Posterior vena cava (tissue), 2 donors: ENCODE results near the gene ELAVL2. TPM values are rescaled to one million over a fixed set of nuclear protein-coding genes. Genes with fewer than 3 reads are reported as not detected.
"Not testable (repeated sequence)": the region's sequence is repeated elsewhere in the genome, so short reads cannot be mapped to it uniquely, and the experiment has no call there.

Source experiments
- DNase-seq: peaks from one replicate; pipeline ENCODE4 v3.0.0-alpha.2; 2020; ENCODE audit warnings: low spot score
- intact Hi-C, 2 donors: fragments of 100-400 bp; cut with DNase I; formaldehyde crosslinking; loops; one replicate each; pipeline versions ENCODE4 v1.14.1 to v1.14.2; 2022 to 2023
- total RNA-seq, 2 donors: library from RNA; stranded (reverse); fragmentation: NEBNext Ultra II Directional; extraction: Animal tissue kit (Norgen Biotek cat#: 25700); gene quantifications; one replicate each; pipeline ENCODE4 v1.2.1, GENCODE V29; 2021
- donor health status: DM: yes; HTN: yes; CAD: no.
- donor health status: DM: yes; HTN: yes; CAD: no.

The ELAVL2 gene
- total RNA-seq, 2 donors from 2014 or later: 0.05 TPM; not detected in 1

GRCh38 chr9:23736293-23736692 is 89.7 kb downstream of the ELAVL2 start:
- intact Hi-C loops: no loop called here
- DNase-seq: no peak

GRCh38 chr9:23733495-23734078 is 92.5 kb downstream of the ELAVL2 start:
- intact Hi-C loops: no loop called here
- DNase-seq: no peak

- intact Hi-C loops: no loop called here
- DNase-seq: no peak
These were observed 94.7 kb downstream of the ELAVL2 start for GRCh38 chr9:23731353-23731752.

GRCh38 chr9:23730364-23730763 is 95.7 kb downstream of the ELAVL2 start:
- intact Hi-C loops: no loop called here
- no peak for DNase-seq

GRCh38 chr9:23728736-23729135 is 97.3 kb downstream of the ELAVL2 start:
- intact Hi-C loops: loop anchor here in 1 of 2 donors (5.0 kb wide), 1 partner anchor 66 kb away; no protein-coding TSS in a partner anchor
- DNase-seq: no peak

GRCh38 chr9:23725279-23725946 is 100.6 kb downstream of the ELAVL2 start:
- intact Hi-C loops: loop anchor here in 1 of 2 donors (5.0 kb wide), 1 partner anchor 63 kb away; no protein-coding TSS in a partner anchor
- DNase-seq: no peak

GRCh38 chr9:23723672-23724071 is 102.4 kb downstream of the ELAVL2 start:
- no peak for DNase-seq

GRCh38 chr9:23723048-23723447 is 103.0 kb downstream of the ELAVL2 start:
- DNase-seq, intact Hi-C loops: not testable (repeated sequence)

More at GRCh38 chr9:23723672-23724071, 102.4 kb downstream of the ELAVL2 start:
- intact Hi-C loops: no loop called here

GRCh38 chr9:23721466-23721865 is 104.6 kb downstream of the ELAVL2 start:
- intact Hi-C loops: no loop called here
- DNase-seq: no peak

- no peak for DNase-seq
- intact Hi-C loops: no loop called here
These were observed 108.5 kb downstream of the ELAVL2 start for GRCh38 chr9:23717505-23717904.

GRCh38 chr9:23707249-23707648 is 118.8 kb downstream of the ELAVL2 start:
- no peak for DNase-seq
- intact Hi-C loops: no loop called here

- intact Hi-C loops: loop anchor here in 1 of 2 donors (5.0 kb wide), 1 partner anchor 450 kb away; no protein-coding TSS in a partner anchor
- DNase-seq: no peak
These were observed 123.6 kb downstream of the ELAVL2 start for GRCh38 chr9:23702311-23702922.

GRCh38 chr9:23701291-23701690 is 124.7 kb downstream of the ELAVL2 start:
- intact Hi-C loops: loop anchor here in 1 of 2 donors (5.0 kb wide), 1 partner anchor 449 kb away; no protein-coding TSS in a partner anchor

GRCh38 chr9:23700359-23700758 is 125.7 kb downstream of the ELAVL2 start:
- no peak for DNase-seq
- intact Hi-C loops: loop anchor here in 1 of 2 donors (5.0 kb wide), 1 partner anchor 448 kb away; no protein-coding TSS in a partner anchor

More at GRCh38 chr9:23701291-23701690, 124.7 kb downstream of the ELAVL2 start:
- DNase-seq: no peak

- intact Hi-C loops: no loop called here
- DNase-seq: no peak
These were observed 127.9 kb downstream of the ELAVL2 start for GRCh38 chr9:23698161-23698560.

- intact Hi-C loops: no loop called here
- no peak for DNase-seq
These were observed 130.5 kb downstream of the ELAVL2 start for GRCh38 chr9:23695572-23695971.

- DNase-seq: no peak
- intact Hi-C loops: no loop called here
These were observed 132.7 kb downstream of the ELAVL2 start for GRCh38 chr9:23693374-23693773.

GRCh38 chr9:23686896-23687295 is 139.1 kb downstream of the ELAVL2 start:
- DNase-seq: no peak
- intact Hi-C loops: loop anchor here in 1 of 2 donors (2.0 kb wide), 1 partner anchor 64 kb away; no protein-coding TSS in a partner anchor

- intact Hi-C loops: loop anchor here in 1 of 2 donors (2.0 kb wide), 1 partner anchor 65 kb away; no protein-coding TSS in a partner anchor
- no peak for DNase-seq
These were observed 139.8 kb downstream of the ELAVL2 start for GRCh38 chr9:23686257-23686656.

- intact Hi-C loops: no loop called here
- DNase-seq: no peak
These were observed 142.4 kb downstream of the ELAVL2 start for GRCh38 chr9:23683611-23684061.
